Measurements from ENCODE around the gene PLIN4.
"Not testable (repeated sequence)": the region's sequence is repeated elsewhere in the genome, so short reads cannot be mapped to it uniquely, and the experiment has no call there.

Gene PLIN4

GRCh38 chr19:4518345-4519171 is at the start of gene PLIN4:
Gene PLIN4 (minus strand): TSS chr19:4518486. CDS start chr19:4518272, 214 bp downstream.
- DNase-seq = no peak

- peak; percentile 84 for DNase-seq
Observed at GRCh38 chr19:4567584-4568071, 49.3 kb upstream of the PLIN4 start.

- no peak for DNase-seq
Observed at GRCh38 chr19:4566402-4567051, 48.2 kb upstream of the PLIN4 start.

- DNase-seq = not testable (repeated sequence)
Observed at GRCh38 chr19:4563562-4563961, 45.3 kb upstream of the PLIN4 start.

- DNase-seq = not testable (repeated sequence)
Observed at GRCh38 chr19:4562085-4562484, 43.8 kb upstream of the PLIN4 start.

- DNase-seq = no peak
Observed at GRCh38 chr19:4559569-4559968, 41.3 kb upstream of the PLIN4 start, which contains the start of gene SEMA6B. Gene SEMA6B (minus strand): TSS chr19:4559684. CDS start chr19:4558457, 1,227 bp downstream.

- DNase-seq = peak; percentile 70
Observed at GRCh38 chr19:4557971-4558941, 40.0 kb upstream of the PLIN4 start.

- no peak for DNase-seq
Observed at GRCh38 chr19:4557144-4557970, 39.1 kb upstream of the PLIN4 start.

- DNase-seq = no peak
Observed at GRCh38 chr19:4556597-4557127, 38.4 kb upstream of the PLIN4 start.

GRCh38 chr19:4555657-4556561 is 37.6 kb upstream of the PLIN4 start:
- no peak for DNase-seq

GRCh38 chr19:4554717-4555116 is 36.4 kb upstream of the PLIN4 start:
- no peak for DNase-seq

- no peak for DNase-seq
Observed at GRCh38 chr19:4553775-4554174, 35.5 kb upstream of the PLIN4 start.

- DNase-seq = no peak
Observed at GRCh38 chr19:4553092-4553695, 34.9 kb upstream of the PLIN4 start.

- no peak for DNase-seq
Observed at GRCh38 chr19:4552525-4552819, 34.2 kb upstream of the PLIN4 start.

- DNase-seq = no peak
Observed at GRCh38 chr19:4550479-4551050, 32.3 kb upstream of the PLIN4 start.

GRCh38 chr19:4550018-4550417 is 31.7 kb upstream of the PLIN4 start:
- no peak for DNase-seq

GRCh38 chr19:4548238-4548584 is 29.9 kb upstream of the PLIN4 start:
- no peak for DNase-seq

GRCh38 chr19:4547303-4548237 is 29.3 kb upstream of the PLIN4 start:
- DNase-seq = no peak
